Activated naive CD4-positive, alpha-beta T cell treated with anti-CD3 and anti-CD28 coated beads, Interleukin-2, amount 10 ng/mL, durations not matched to agents 7 days and 5 days (primary cell): Measurements from ENCODE around the gene NTN1.

Experiments used
- CTCF ChIA-PET: fragments of 350-600 bp; sonication (Branson Sonifier 250); formaldehyde crosslinking; loops from one replicate; lab custom pipeline; 2021; ENCODE audit warnings: antibody characterized with exemption; lab: Charles Lee
- DNase-seq: peaks from one replicate; pipeline ENCODE4 v3.0.0-alpha.2; 2020
- H3K27ac Mint-ChIP-seq: one replicate; pipeline ENCODE4 v1.8.0; 2021; ENCODE audit warnings: mild to moderate bottlenecking, moderate library complexity, mixed read lengths
- H3K27me3 Mint-ChIP-seq: one replicate; pipeline ENCODE4 v1.8.0; 2021; ENCODE audit warnings: mild to moderate bottlenecking, mixed read lengths
- H3K36me3 Mint-ChIP-seq: one replicate; pipeline ENCODE4 v1.8.0; 2021; ENCODE audit warnings: mixed read lengths
- H3K4me1 Mint-ChIP-seq: one replicate; pipeline ENCODE4 v1.8.0; 2021; ENCODE audit warnings: mixed read lengths
- H3K4me3 Mint-ChIP-seq: one replicate; pipeline ENCODE4 v1.8.0; 2021; ENCODE audit warnings: mild to moderate bottlenecking, moderate library complexity, mixed read lengths
- H3K9me3 Mint-ChIP-seq: one replicate; pipeline ENCODE4 v1.8.0; 2021; ENCODE audit warnings: mixed read lengths

The NTN1 gene

DNA sequence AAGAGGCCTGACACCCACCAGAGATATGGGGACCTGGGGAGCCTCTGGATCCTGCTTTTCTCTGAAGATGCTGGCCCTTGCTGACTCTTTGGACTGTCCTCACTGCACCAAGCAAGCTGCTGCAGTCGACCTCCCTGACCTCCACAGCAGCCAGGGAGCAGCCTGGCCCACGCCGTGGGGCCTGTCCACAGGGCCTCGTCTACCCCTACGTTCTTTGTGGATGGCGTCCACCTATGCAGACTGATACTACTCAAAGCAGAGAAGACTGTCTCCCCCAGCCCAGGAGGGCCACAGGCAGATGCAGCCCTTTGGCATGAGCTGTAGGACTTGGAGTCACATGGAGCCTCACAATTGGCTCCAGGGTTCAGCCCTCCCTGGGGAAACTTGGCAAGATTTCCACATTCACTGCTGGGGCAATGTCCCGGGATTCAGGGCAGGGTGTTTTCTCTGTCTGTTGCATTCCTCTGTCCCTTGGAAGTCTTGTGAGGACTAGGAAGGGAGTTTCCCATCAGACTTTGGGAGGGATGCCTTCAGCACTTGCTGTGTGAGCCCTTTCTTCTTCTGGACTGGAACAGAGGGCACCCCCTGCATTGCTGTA lies 152.2 kb downstream of the NTN1 start:
- Mint-ChIP-seq H3K36me3 (no peaks in the 10 kb centered on the region), H3K9me3 (no peaks in the 10 kb centered on the region), H3K27me3 (peaks cover 12% of the 10 kb centered on the region), H3K4me1 (peaks cover 7% of the 10 kb centered on the region), H3K27ac (no peak overlapping the region), H3K4me3 (no peak overlapping the region)
- DNase-seq = no peak
- CTCF ChIA-PET = interaction anchor here (0.6 kb wide), 1 partner anchor 61 kb away, joined by 3 read pairs; no protein-coding TSS in a partner anchor

DNA sequence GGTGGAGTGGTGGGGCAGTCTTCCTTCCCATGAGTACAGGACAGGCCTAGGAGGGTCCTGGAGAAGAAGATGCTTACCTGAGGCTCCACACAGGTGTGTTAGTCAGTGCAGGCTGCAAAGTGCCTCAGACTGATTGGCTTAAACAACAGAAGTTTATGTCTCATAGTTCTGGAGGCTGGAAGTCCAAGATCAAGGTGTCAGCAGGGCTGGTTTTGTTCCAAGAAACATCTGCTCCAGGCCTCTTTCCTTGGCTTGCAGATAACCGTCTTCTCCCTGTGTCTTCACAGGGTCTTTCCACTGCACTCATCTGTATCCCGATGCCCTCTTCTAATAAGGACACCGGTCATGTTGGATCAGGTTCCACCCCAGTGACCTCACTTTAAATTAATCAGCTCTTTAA lies 153.0 kb downstream of the NTN1 start:
- no peak for DNase-seq
- CTCF ChIA-PET = no interaction called here
- H3K27ac Mint-ChIP-seq = no peak overlapping the region
- H3K36me3 Mint-ChIP-seq = no peaks in the 10 kb centered on the region
- peaks cover 10% of the 10 kb centered on the region for H3K27me3 Mint-ChIP-seq
- H3K4me3 Mint-ChIP-seq = no peak overlapping the region
- no peaks in the 10 kb centered on the region for H3K9me3 Mint-ChIP-seq
- peaks cover 7% of the 10 kb centered on the region for H3K4me1 Mint-ChIP-seq

DNA sequence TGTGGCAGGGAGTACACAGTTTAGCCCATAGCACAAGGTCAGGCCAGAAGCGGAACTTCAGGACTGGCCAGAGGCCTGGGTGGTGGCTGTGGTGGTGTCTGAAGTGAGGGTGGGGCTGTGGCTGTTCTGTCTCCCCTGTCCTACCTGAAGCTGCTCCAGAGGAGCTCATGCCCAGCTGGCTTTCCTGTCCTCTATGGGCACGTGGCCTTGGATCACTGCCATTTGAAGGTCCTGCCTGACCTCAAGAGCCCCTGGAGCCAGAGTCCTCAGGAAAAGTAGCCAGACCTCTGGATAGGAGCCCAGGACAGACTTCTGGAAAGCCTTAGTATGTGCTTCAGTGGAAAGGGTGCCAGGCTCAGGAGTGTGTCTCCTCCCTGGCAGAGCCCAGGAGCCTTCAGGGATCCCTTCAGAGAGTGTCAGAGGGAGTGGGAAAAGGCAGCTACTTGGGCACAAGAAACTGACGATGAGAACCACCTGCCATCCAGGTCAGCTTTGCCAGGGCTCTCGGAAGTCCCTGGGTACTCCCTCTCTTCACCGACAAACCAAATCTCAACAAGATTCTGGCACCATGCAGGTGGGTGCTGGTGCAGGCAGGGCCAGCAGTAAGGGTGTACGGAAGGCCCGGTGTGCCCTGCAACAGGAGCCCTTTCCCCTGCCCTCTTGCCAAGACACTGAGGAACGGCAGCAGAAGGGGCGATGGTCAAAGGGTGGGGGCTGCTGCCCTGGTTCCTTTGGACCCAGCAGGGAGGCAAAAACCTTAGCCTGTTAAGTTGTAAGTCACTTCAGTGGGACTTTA lies 153.7 kb downstream of the NTN1 start:
- H3K36me3 Mint-ChIP-seq = no peaks in the 10 kb centered on the region
- H3K27ac Mint-ChIP-seq = no peak overlapping the region
- no peak overlapping the region for H3K4me3 Mint-ChIP-seq
- no peak for DNase-seq
- CTCF ChIA-PET = no interaction called here
- H3K4me1 Mint-ChIP-seq = peaks cover 7% of the 10 kb centered on the region
- H3K27me3 Mint-ChIP-seq = peaks cover 4% of the 10 kb centered on the region
- H3K9me3 Mint-ChIP-seq = no peaks in the 10 kb centered on the region

DNA sequence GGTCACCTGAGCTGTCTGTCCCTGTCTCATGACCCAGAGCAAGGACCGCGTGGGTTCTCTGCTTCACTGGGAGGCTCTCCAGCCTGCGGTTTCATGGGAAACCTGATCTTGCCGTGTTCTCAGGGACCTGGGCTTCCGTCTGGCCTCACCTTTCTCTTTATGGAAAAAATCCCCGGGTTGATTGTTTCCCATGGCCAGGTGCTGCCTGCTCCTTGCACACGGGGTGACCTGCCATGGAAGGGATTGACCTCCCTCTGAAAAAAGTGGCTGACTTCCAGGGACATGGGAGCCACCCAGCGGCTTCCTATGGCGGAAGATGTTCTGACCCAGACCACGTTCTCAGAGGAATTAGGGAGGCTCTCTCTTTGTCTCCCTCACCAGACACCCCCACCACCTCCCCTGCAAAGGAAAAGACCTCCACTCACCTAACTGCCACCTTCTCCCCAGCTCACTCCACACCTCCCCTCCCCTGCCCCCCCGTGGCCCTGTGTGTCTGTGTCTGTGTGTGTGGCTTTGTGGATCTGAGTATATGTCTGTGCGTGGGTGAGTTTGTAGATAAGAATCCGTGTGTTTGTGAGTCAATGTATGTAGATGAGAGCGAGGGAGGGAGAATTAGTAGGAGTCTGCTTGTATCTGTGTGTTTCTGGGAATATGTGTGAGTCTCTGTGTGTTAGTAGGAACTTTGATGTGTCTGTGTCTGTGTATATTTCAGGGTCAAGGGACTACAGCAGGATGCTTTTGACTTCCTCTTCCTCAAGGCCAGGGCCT lies 154.6 kb downstream of the NTN1 start:
- H3K36me3 Mint-ChIP-seq = no peaks in the 10 kb centered on the region
- no peak overlapping the region for H3K4me3 Mint-ChIP-seq
- peaks cover 4% of the 10 kb centered on the region for H3K27me3 Mint-ChIP-seq
- H3K4me1 Mint-ChIP-seq = peaks cover 4% of the 10 kb centered on the region
- CTCF ChIA-PET = no interaction called here
- H3K27ac Mint-ChIP-seq = no peak overlapping the region
- H3K9me3 Mint-ChIP-seq = no peaks in the 10 kb centered on the region
- no peak for DNase-seq

DNA sequence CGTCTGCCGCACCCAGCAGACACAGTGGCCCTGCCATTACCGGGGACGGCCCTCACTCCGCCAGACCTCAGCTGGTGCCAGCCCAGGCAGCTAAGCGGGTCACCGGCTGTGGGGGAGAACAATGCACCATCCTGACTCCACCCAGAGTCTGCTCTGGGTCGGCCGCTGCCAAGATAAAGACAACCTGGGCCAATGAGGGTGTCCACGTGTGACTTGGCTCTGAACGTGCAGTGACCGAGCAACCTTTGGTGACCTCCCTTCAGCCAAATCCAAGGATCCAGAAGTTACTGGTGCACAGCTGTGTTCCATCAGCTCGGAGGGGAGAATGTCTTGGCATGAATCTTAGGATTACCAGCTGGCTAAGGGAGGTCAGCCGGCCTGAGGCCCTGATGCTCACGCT lies 155.9 kb downstream of the NTN1 start:
- DNase-seq = no peak
- CTCF ChIA-PET = no interaction called here
- Mint-ChIP-seq H3K27me3 (peaks cover 8% of the 10 kb centered on the region), H3K36me3 (no peaks in the 10 kb centered on the region), H3K27ac (no peak overlapping the region), H3K4me3 (no peak overlapping the region), H3K4me1 (no peaks in the 10 kb centered on the region), H3K9me3 (no peaks in the 10 kb centered on the region)

DNA sequence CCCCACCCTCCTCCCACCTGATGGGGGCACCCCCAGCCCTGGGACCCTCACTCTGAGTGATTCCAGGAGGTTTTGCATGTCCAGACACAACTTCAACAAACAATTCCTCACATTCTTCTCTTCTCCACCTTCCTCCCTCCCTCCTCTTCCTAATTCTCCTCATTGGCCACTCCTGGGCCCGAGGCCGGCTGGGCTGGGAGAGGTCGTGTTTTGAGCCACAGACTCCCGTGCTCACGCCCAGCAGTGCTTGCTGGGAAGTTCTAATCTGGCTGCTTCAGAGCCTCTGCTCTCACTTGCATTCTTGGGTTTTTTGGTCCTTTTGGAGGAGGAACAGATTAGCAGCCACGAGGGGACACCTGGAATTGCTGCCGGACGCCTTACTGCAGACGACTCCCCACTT lies 157.0 kb downstream of the NTN1 start:
- no peak for DNase-seq
- Mint-ChIP-seq H3K4me3 (no peak overlapping the region), H3K36me3 (no peaks in the 10 kb centered on the region), H3K27ac (no peak overlapping the region), H3K4me1 (no peaks in the 10 kb centered on the region), H3K9me3 (no peaks in the 10 kb centered on the region), H3K27me3 (peaks cover 15% of the 10 kb centered on the region)
- CTCF ChIA-PET = interaction anchor here (0.6 kb wide), 1 partner anchor 111 kb away, joined by 3 read pairs; no protein-coding TSS in a partner anchor

DNA sequence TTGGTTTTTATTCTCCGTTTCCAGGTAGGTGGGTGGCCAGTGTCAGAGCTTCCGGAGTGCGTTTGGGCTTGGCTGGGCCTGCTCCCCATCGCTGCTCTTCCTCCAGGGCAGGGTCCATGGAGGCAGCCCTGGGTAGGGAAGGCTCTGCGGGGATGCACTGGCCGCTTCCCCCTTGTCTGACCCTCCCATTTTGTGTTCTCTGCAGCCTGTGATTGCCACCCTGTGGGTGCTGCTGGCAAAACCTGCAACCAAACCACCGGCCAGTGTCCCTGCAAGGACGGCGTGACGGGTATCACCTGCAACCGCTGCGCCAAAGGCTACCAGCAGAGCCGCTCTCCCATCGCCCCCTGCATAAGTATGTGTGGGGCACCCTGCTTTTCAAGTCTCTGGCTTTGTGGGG lies 158.3 kb downstream of the NTN1 start:
- Mint-ChIP-seq H3K27me3 (peaks cover 25% of the 10 kb centered on the region), H3K36me3 (no peaks in the 10 kb centered on the region), H3K4me1 (no peaks in the 10 kb centered on the region), H3K4me3 (no peak overlapping the region), H3K9me3 (no peaks in the 10 kb centered on the region), H3K27ac (no peak overlapping the region)
- DNase-seq = no peak
- CTCF ChIA-PET = no interaction called here

DNA sequence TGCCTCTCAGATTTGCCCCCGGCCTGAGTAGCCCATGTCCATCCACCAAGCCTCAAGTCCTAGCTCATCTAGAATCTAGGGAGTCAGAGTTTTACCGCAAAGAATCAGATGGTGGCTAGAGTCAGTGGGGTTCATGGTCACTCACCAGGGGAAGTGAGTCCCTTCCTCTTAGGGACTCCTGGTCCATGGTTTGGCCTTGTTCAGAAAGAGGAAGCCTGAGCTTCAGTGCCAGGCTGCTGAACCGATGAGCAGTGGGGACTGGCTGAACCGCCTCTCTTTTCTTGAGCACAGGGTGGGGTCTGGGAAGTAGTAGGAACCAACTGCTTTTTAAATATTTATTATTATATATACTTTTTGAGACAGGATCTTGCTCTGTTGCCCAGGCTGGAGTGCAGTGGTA lies 160.3 kb downstream of the NTN1 start:
- Mint-ChIP-seq H3K27ac (no peak overlapping the region), H3K9me3 (no peaks in the 10 kb centered on the region), H3K27me3 (peaks cover 30% of the 10 kb centered on the region), H3K4me1 (no peaks in the 10 kb centered on the region), H3K36me3 (no peaks in the 10 kb centered on the region), H3K4me3 (no peak overlapping the region)
- DNase-seq = no peak
- CTCF ChIA-PET = no interaction called here

DNA sequence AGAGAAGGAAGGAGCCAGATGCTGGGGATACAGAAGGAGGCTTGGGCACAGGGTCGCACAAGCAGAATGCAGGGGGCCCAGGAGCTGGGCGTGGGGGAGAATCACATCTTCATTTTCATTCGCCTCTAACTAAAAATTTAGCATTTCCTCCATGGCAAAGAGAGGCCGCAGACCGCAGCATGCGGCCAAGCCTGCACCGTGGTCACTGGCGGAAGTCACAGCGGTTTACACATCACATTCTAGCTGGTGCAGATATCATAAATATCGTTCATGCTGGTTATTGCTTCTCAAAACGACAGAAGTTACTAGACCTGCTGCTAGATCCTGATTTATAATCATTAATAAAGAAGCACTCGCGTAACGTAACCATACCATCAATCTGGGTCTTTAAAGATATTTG lies 162.0 kb downstream of the NTN1 start:
- H3K4me1 Mint-ChIP-seq = no peaks in the 10 kb centered on the region
- CTCF ChIA-PET = no interaction called here
- no peak overlapping the region for H3K27ac Mint-ChIP-seq
- no peaks in the 10 kb centered on the region for H3K36me3 Mint-ChIP-seq
- peaks cover 29% of the 10 kb centered on the region for H3K27me3 Mint-ChIP-seq
- no peaks in the 10 kb centered on the region for H3K9me3 Mint-ChIP-seq
- no peak overlapping the region for H3K4me3 Mint-ChIP-seq
- no peak for DNase-seq

DNA sequence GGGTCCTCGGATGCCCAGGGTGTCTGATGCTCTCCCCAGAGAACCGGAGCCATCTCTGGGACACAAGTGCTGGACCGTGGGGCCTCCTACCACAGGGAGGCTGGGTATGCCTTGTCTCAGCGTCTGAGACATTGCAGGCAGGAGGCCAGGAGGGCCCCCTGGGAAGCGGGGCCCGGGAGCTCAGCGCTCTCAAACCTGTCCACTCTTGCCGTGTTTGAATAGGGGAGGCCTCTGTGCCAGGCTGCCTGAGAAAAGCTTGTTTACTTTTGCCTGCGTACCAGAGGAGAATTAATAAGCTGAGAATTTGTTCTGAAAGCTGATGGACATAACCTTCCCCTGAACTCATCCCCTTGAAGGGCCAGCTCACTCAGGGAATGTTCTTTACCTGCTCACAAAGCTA lies 163.8 kb downstream of the NTN1 start:
- Mint-ChIP-seq H3K9me3 (no peaks in the 10 kb centered on the region), H3K36me3 (no peaks in the 10 kb centered on the region), H3K4me1 (no peaks in the 10 kb centered on the region), H3K27ac (no peak overlapping the region), H3K27me3 (peaks cover 33% of the 10 kb centered on the region), H3K4me3 (no peak overlapping the region)
- CTCF ChIA-PET = no interaction called here
- no peak for DNase-seq

DNA sequence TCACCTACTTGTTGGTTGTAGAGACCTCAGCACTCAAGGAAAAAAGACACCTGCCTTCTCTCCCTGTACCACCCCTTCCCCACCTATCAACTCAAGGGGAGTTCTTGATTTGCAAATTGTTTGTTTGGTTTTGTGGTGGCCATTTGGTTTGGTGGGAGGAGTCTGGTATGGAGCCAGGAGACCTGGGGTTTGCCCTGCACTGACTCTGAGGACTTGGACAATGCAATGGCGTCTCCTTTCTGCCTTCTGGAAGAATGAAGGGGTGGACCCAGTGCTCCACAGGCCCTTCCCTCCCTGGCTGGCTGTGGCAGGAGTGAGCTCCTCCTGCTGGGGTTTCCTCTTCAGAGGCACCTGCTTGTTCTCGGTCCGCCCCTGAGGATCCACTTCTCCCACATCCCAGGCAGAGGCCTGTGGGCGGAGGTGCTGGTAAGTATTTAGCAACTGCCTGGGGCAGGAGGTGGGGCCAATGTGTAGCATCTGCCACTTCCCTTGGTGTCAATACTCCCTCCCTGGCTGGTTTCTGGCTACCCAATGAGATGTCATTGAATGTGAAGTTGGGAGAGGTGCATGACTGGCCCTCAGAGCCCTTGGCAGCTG lies 164.5 kb downstream of the NTN1 start:
- no peak overlapping the region for H3K27ac Mint-ChIP-seq
- H3K27me3 Mint-ChIP-seq = peaks cover 33% of the 10 kb centered on the region
- H3K4me1 Mint-ChIP-seq = no peaks in the 10 kb centered on the region
- no peaks in the 10 kb centered on the region for H3K9me3 Mint-ChIP-seq
- H3K4me3 Mint-ChIP-seq = no peak overlapping the region
- H3K36me3 Mint-ChIP-seq = no peaks in the 10 kb centered on the region
- CTCF ChIA-PET = no interaction called here
- no peak for DNase-seq

DNA sequence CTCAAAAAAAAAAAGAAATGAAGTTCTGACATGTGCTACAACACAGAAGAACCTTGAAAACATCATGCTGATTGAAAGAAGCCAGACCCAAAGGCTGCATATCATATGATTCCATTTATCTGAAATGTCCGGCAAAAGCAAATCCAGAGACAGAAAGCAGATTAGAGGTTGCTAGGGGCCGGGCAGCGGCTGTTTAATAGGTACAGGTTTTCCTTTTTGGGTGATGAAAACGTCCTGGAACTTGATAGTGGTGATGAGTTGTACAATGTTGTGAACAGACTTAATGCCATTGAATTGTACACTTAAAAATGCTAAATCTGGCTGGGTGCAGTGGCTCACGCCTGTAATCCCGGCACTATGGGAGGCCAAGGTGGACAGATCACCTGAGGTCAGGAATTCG lies 166.5 kb downstream of the NTN1 start:
- Mint-ChIP-seq H3K9me3 (no peaks in the 10 kb centered on the region), H3K27me3 (peaks cover 25% of the 10 kb centered on the region), H3K36me3 (no peaks in the 10 kb centered on the region), H3K4me3 (no peak overlapping the region), H3K4me1 (no peaks in the 10 kb centered on the region), H3K27ac (no peak overlapping the region)
- DNase-seq = no peak
- CTCF ChIA-PET = no interaction called here

DNA sequence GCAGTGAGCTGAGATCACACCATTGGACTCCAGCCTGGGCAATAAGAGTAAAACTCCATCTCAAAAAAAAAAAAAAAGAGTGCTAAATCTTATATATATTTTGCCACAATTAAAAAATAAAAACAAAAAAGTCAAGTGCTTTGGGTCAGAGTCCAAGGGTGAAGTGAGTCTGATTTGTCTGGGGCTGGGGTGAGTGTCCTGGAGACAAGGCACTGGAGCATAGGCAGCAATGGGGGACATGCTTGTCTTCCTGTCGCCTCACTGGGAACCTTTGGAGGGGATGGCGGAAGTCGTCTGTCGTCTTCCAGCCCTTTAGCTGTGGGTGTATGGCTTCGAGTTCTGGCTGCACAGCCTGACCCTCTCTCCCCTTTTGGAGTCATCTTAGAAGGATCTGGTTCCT lies 167.1 kb downstream of the NTN1 start:
- H3K4me1 Mint-ChIP-seq = no peaks in the 10 kb centered on the region
- peaks cover 21% of the 10 kb centered on the region for H3K27me3 Mint-ChIP-seq
- DNase-seq = no peak
- no peak overlapping the region for H3K4me3 Mint-ChIP-seq
- CTCF ChIA-PET = no interaction called here
- H3K36me3 Mint-ChIP-seq = no peaks in the 10 kb centered on the region
- no peak overlapping the region for H3K27ac Mint-ChIP-seq
- H3K9me3 Mint-ChIP-seq = no peaks in the 10 kb centered on the region

DNA sequence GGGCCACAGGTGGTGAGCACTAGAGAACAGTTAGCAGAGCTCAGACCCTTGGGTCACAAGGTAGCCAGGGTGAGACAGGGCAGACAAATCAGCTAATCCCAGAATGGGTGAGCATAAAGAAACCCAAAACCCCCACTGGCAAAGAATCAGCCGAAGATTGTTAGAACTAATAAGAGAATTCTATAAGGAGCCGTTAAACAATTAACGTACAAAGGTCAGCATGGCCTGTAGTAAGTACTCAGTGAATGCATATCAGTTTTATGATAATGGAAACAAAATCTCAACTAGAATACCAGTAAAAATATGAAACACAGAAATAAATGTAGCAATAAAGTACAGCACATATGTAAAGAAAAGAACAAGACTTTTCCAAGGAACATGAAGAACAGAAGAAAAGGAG lies 168.6 kb downstream of the NTN1 start:
- Mint-ChIP-seq H3K36me3 (no peaks in the 10 kb centered on the region), H3K4me3 (no peak overlapping the region), H3K27me3 (peaks cover 12% of the 10 kb centered on the region), H3K4me1 (no peaks in the 10 kb centered on the region), H3K9me3 (no peaks in the 10 kb centered on the region), H3K27ac (no peak overlapping the region)
- CTCF ChIA-PET = no interaction called here
- no peak for DNase-seq
